ENCODE measurements around the gene GGCT.

Gene GGCT

DNA sequence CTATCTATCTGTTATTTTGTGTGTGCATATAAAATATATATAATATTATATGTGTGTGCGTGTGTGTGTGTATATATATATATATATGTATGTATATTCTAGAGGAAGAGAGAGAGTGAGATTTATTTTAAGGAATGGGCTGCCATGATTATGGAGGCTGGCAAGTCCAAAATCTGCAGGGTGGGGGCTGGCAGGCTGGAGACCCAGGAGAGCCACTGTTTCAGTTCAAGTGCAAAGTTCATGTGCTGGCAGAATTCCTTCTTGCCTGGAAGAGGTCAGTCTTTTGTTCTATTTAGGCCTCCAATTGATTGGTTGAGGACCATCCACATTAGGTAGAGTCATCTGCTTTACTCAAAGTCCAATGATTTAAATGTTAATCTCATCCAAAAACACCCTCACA, 47.7 kb upstream of the GGCT start:
- H3K27me3 ChIP-seq (ENCODE audit: insufficient read depth, low read length, poor library complexity, severe bottlenecking) = no peaks in the 10 kb centered on the region
- H4K20me1 ChIP-seq (ENCODE audit: insufficient read depth, low read length, poor library complexity, severe bottlenecking) = no peaks in the 10 kb centered on the region
- no peaks in the 10 kb centered on the region for H3F3A ChIP-seq (ENCODE audit: low read depth)
- TF ChIP-seq, protein P1, sequence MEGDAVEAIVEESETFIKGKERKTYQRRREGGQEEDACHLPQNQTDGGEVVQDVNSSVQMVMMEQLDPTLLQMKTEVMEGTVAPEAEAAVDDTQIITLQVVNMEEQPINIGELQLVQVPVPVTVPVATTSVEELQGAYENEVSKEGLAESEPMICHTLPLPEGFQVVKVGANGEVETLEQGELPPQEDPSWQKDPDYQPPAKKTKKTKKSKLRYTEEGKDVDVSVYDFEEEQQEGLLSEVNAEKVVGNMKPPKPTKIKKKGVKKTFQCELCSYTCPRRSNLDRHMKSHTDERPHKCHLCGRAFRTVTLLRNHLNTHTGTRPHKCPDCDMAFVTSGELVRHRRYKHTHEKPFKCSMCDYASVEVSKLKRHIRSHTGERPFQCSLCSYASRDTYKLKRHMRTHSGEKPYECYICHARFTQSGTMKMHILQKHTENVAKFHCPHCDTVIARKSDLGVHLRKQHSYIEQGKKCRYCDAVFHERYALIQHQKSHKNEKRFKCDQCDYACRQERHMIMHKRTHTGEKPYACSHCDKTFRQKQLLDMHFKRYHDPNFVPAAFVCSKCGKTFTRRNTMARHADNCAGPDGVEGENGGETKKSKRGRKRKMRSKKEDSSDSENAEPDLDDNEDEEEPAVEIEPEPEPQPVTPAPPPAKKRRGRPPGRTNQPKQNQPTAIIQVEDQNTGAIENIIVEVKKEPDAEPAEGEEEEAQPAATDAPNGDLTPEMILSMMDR (conservative IDR thresholded peaks at IDR 0.05; ENCODE audit: low read length) = no peak
- no peak for TF ChIP-seq EZH2phosphoT487 (IDR thresholded peaks at IDR 0.05; ENCODE audit: borderline replicate concordance)
- no peak overlapping the region for H3K4me3 ChIP-seq (ENCODE audit: low read length, poor library complexity, severe bottlenecking)
- no peaks in the 10 kb centered on the region for H3K79me2 ChIP-seq (ENCODE audit: insufficient read depth, low read length)
- H3K4me2 ChIP-seq (ENCODE audit: low read depth, low read length, poor library complexity, severe bottlenecking) = no peak overlapping the region
- H3K9me3 ChIP-seq (ENCODE audit: insufficient read depth, low read depth, low read length) = no peaks in the 10 kb centered on the region
- H3K4me1 ChIP-seq (ENCODE audit: insufficient read depth, low read length, poor library complexity, severe bottlenecking) = no peaks in the 10 kb centered on the region
- no peaks in the 10 kb centered on the region for H3K9me2 ChIP-seq (replicated peaks; ENCODE audit: low read depth, low read length)
- H3K9ac ChIP-seq (ENCODE audit: low read depth, low read length, poor library complexity, severe bottlenecking) = no peak overlapping the region
- no peaks in the 10 kb centered on the region for H3K36me3 ChIP-seq (ENCODE audit: insufficient read depth, low read length)
- H2AFZ ChIP-seq (ENCODE audit: low read length) = no peak overlapping the region

DNA sequence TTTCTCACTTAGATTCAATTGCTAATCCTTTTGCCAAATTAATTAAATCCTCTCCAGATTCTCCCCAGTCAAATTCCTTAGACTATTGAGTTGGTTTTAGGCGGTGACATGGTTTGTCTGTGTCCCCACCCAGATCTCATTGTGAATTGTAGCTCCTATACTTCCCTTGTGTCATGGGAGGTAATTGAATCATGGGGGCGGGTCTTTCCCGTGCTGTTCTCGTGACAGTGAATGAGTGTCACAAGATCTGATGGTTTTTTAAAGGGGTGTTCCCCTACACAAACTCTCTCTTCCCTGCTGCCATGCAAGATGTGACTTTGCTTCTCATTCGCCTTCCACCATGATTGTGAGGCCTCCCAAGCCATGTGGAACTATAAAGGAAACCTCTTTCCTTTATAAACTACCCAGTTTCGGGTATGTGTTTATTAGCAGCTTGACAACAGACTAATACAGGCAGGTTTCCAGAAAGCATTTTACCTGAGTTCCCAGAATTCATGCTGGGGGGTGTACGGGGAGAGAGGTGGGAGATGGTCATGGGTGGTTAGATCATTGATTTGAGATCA, 45.4 kb upstream of the GGCT start:
- no peak overlapping the region for H3K9ac ChIP-seq (ENCODE audit: low read depth, low read length, poor library complexity, severe bottlenecking)
- H3K4me2 ChIP-seq (ENCODE audit: low read depth, low read length, poor library complexity, severe bottlenecking) = no peak overlapping the region
- no peak overlapping the region for H2AFZ ChIP-seq (ENCODE audit: low read length)
- H3K4me3 ChIP-seq (ENCODE audit: low read length, poor library complexity, severe bottlenecking) = no peak overlapping the region
- no peak for TF ChIP-seq EZH2phosphoT487 (IDR thresholded peaks at IDR 0.05; ENCODE audit: borderline replicate concordance)
- TF ChIP-seq, protein P1 (conservative IDR thresholded peaks at IDR 0.05; ENCODE audit: low read length) = no peak
- H3K36me3 ChIP-seq (ENCODE audit: insufficient read depth, low read length) = no peaks in the 10 kb centered on the region
- no peaks in the 10 kb centered on the region for H3K9me3 ChIP-seq (ENCODE audit: insufficient read depth, low read depth, low read length)
- no peaks in the 10 kb centered on the region for H3K79me2 ChIP-seq (ENCODE audit: insufficient read depth, low read length)
- H3K27me3 ChIP-seq (ENCODE audit: insufficient read depth, low read length, poor library complexity, severe bottlenecking) = no peaks in the 10 kb centered on the region
- no peaks in the 10 kb centered on the region for H4K20me1 ChIP-seq (ENCODE audit: insufficient read depth, low read length, poor library complexity, severe bottlenecking)
- H3K4me1 ChIP-seq (ENCODE audit: insufficient read depth, low read length, poor library complexity, severe bottlenecking) = no peaks in the 10 kb centered on the region
- no peaks in the 10 kb centered on the region for H3K9me2 ChIP-seq (replicated peaks; ENCODE audit: low read depth, low read length)
- H3F3A ChIP-seq (ENCODE audit: low read depth) = no peaks in the 10 kb centered on the region

DNA sequence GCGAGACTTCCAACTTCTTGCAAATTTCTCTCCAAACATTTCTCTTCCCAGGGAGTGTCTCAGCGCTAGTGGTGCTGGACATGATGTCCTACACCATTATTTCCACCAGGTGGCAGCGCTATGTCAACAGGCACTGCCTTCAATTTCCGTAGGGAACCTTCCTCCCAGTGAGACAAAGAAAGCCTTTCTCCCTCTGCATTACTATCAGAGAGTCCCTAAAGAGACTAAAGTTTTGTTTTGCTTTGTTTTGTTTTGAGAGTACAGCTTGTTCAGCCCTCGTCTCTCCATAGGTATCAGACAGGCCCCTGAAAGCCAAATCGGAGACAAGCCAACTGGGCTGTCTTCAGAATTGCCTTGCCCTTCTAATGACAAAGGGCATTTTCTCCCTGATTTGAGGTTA, 44.2 kb upstream of the GGCT start:
- TF ChIP-seq, protein P1 (conservative IDR thresholded peaks at IDR 0.05; ENCODE audit: low read length) = peak; percentile 80
- no peak for TF ChIP-seq EZH2phosphoT487 (IDR thresholded peaks at IDR 0.05; ENCODE audit: borderline replicate concordance)
- no peaks in the 10 kb centered on the region for H3K79me2 ChIP-seq (ENCODE audit: insufficient read depth, low read length)

More for the DNA sequence above, 44.2 kb upstream of the GGCT start:
- H2AFZ ChIP-seq (ENCODE audit: low read length) = no peak overlapping the region
- no peaks in the 10 kb centered on the region for H4K20me1 ChIP-seq (ENCODE audit: insufficient read depth, low read length, poor library complexity, severe bottlenecking)
- H3K9ac ChIP-seq (ENCODE audit: low read depth, low read length, poor library complexity, severe bottlenecking) = no peak overlapping the region
- H3K4me3 ChIP-seq (ENCODE audit: low read length, poor library complexity, severe bottlenecking) = no peak overlapping the region
- no peaks in the 10 kb centered on the region for H3K9me2 ChIP-seq (replicated peaks; ENCODE audit: low read depth, low read length)
- H3K36me3 ChIP-seq (ENCODE audit: insufficient read depth, low read length) = no peaks in the 10 kb centered on the region
- H3K9me3 ChIP-seq (ENCODE audit: insufficient read depth, low read depth, low read length) = no peaks in the 10 kb centered on the region
- H3K27me3 ChIP-seq (ENCODE audit: insufficient read depth, low read length, poor library complexity, severe bottlenecking) = no peaks in the 10 kb centered on the region
- no peaks in the 10 kb centered on the region for H3F3A ChIP-seq (ENCODE audit: low read depth)
- no peak overlapping the region for H3K4me2 ChIP-seq (ENCODE audit: low read depth, low read length, poor library complexity, severe bottlenecking)
- H3K4me1 ChIP-seq (ENCODE audit: insufficient read depth, low read length, poor library complexity, severe bottlenecking) = no peaks in the 10 kb centered on the region

All from Loucy (cell line).